Mesothelial cell of epicardium (in vitro differentiated cells): Measurements from ENCODE around the gene CTSZ. TPM values are rescaled to one million over a fixed set of nuclear protein-coding genes. Genes with fewer than 3 reads are reported as not detected.

Source experiments
- DNase-seq, 2 experiments: peaks; one replicate each; pipeline ENCODE4 v3.0.0; 2021; ENCODE audit warnings: low spot score in 2 of 2; ENCODE audit not compliant: unreplicated experiment in 2 of 2
- H3K27ac Mint-ChIP-seq: 2 replicates; pipeline ENCODE4 v1.8.0; 2021; ENCODE audit warnings: mixed read lengths
- H3K27me3 Mint-ChIP-seq: 2 replicates; pipeline ENCODE4 v1.8.0; 2021; ENCODE audit warnings: low read depth, mixed read lengths
- H3K36me3 Mint-ChIP-seq: 2 replicates; pipeline ENCODE4 v1.8.0; 2021; ENCODE audit warnings: mixed read lengths
- H3K4me1 Mint-ChIP-seq: 2 replicates; pipeline ENCODE4 v1.8.0; 2021; ENCODE audit warnings: mixed read lengths
- H3K4me3 Mint-ChIP-seq: 2 replicates; pipeline ENCODE4 v1.8.0; 2021; ENCODE audit warnings: mild to moderate bottlenecking, moderate library complexity, mixed read lengths
- H3K9me3 Mint-ChIP-seq: 2 replicates; pipeline ENCODE4 v1.8.0; 2021; ENCODE audit warnings: mixed read lengths
- CTCF ChIP-seq: fragments of 200-600 bp; sonication (generic); IDR thresholded peaks from one replicate; pipeline ENCODE4 v1.5.0; 2021; ENCODE audit warnings: antibody characterized with exemption; ENCODE audit not compliant: unreplicated experiment
- total RNA-seq: library from RNA; stranded (reverse); gene quantifications from 3 replicates; pipeline ENCODE4 v1.2.1, GENCODE V29; 2021

Gene CTSZ
- total RNA-seq, 1 donor from 2014 or later, result 65.3 TPM

GRCh38 chr20:59010995-59011873, 4.2 kb upstream of the CTSZ start:
- Mint-ChIP-seq H3K4me3 (no peak overlapping the region), H3K36me3 (no peaks in the 10 kb centered on the region), H3K9me3 (no peaks in the 10 kb centered on the region), H3K27me3 (no peaks in the 10 kb centered on the region), H3K4me1 (peaks cover 28% of the 10 kb centered on the region), H3K27ac (peak overlapping the region; percentile 77)
- peak in 1 of 2 experiments; percentile 38 for DNase-seq
- TF ChIP-seq CTCF, result no peak

GRCh38 chr20:59010321-59010994, 3.4 kb upstream of the CTSZ start:
- no peaks in the 10 kb centered on the region for H3K36me3 Mint-ChIP-seq
- peak in 1 of 2 experiments; percentile 29 for DNase-seq
- H3K4me1 Mint-ChIP-seq, result peaks cover 31% of the 10 kb centered on the region
- H3K27me3 Mint-ChIP-seq, result no peaks in the 10 kb centered on the region
- peak overlapping the region; percentile 77 for H3K27ac Mint-ChIP-seq
- no peak overlapping the region for H3K4me3 Mint-ChIP-seq
- TF ChIP-seq CTCF, result no peak
- H3K9me3 Mint-ChIP-seq, result no peaks in the 10 kb centered on the region

GRCh38 chr20:59008715-59009336, 1.8 kb upstream of the CTSZ start:
- H3K9me3 Mint-ChIP-seq, result no peaks in the 10 kb centered on the region
- H3K4me1 Mint-ChIP-seq, result peaks cover 40% of the 10 kb centered on the region
- no peak overlapping the region for H3K4me3 Mint-ChIP-seq
- DNase-seq, result no peak
- no peaks in the 10 kb centered on the region for H3K27me3 Mint-ChIP-seq
- H3K36me3 Mint-ChIP-seq, result no peaks in the 10 kb centered on the region
- no peak overlapping the region for H3K27ac Mint-ChIP-seq
- no peak for TF ChIP-seq CTCF

GRCh38 chr20:59007665-59008511, 834 bp upstream of the CTSZ start:
- no peaks in the 10 kb centered on the region for H3K9me3 Mint-ChIP-seq
- peak overlapping the region; percentile 72 for H3K4me3 Mint-ChIP-seq
- peaks cover under 1% of the 10 kb centered on the region for H3K36me3 Mint-ChIP-seq
- DNase-seq, result no peak
- peak overlapping the region; percentile 75 for H3K27ac Mint-ChIP-seq
- no peaks in the 10 kb centered on the region for H3K27me3 Mint-ChIP-seq
- no peak for TF ChIP-seq CTCF
- peaks cover 42% of the 10 kb centered on the region for H3K4me1 Mint-ChIP-seq
